WTC11 (cell line): ENCODE measurements around the gene HSPG2.

ENCODE experiments used
- CTCF ChIP-seq: fragments of 200-600 bp; IDR thresholded peaks from 2 replicates; pipeline ENCODE4 v1.8.0; 2022; ENCODE audit warnings: antibody characterized with exemption
- E2F1 ChIP-seq: sonication (generic); formaldehyde crosslinking; IDR thresholded peaks from 2 replicates; pipeline ENCODE4 v1.8.0; 2022; ENCODE audit warnings: mild to moderate bottlenecking, missing genetic modification reagents
- E2F4 ChIP-seq: sonication (generic); formaldehyde crosslinking; IDR thresholded peaks from 2 replicates; pipeline ENCODE4 v1.8.1; 2022; ENCODE audit warnings: low read depth, mild to moderate bottlenecking, moderate library complexity, missing genetic modification reagents, borderline replicate concordance
- FOXP4 ChIP-seq: sonication (generic); formaldehyde crosslinking; IDR thresholded peaks from 2 replicates; pipeline ENCODE4 v1.8.0; 2022; ENCODE audit warnings: mild to moderate bottlenecking, missing genetic modification reagents
- MLX ChIP-seq: sonication (generic); formaldehyde crosslinking; IDR thresholded peaks from 2 replicates; pipeline ENCODE4 v1.8.1; 2023; ENCODE audit warnings: mild to moderate bottlenecking, missing genetic modification reagents, moderate library complexity
- NR3C1 ChIP-seq: sonication (generic); formaldehyde crosslinking; conservative IDR thresholded peaks from 2 replicates; pipeline ENCODE4 v1.8.1; 2023; ENCODE audit warnings: low read depth, mild to moderate bottlenecking, missing genetic modification reagents
- RELA ChIP-seq: sonication (generic); formaldehyde crosslinking; IDR thresholded peaks from 2 replicates; pipeline ENCODE4 v1.8.1; 2022; ENCODE audit warnings: missing genetic modification reagents, mild to moderate bottlenecking, borderline replicate concordance
- ZNF232 ChIP-seq: sonication (generic); formaldehyde crosslinking; IDR thresholded peaks from 2 replicates; pipeline ENCODE4 v1.8.0; 2022; ENCODE audit warnings: mild to moderate bottlenecking, missing genetic modification reagents
- TF ChIP-seq, protein P1 (sequence below): sonication (generic); formaldehyde crosslinking; IDR thresholded peaks from 2 replicates; pipeline ENCODE4 v1.8.1; 2023; ENCODE audit warnings: mild to moderate bottlenecking, moderate library complexity, missing genetic modification reagents

GRCh38 chr1:21912038-21912758 is 24.9 kb downstream of the HSPG2 start:
- TF ChIP-seq E2F4 (CRISPR knock-in tag) (no peak), CTCF (no peak), NR3C1 (CRISPR knock-in tag) (no peak), MLX (CRISPR knock-in tag) (no peak), ZNF232 (CRISPR knock-in tag) (no peak), FOXP4 (CRISPR knock-in tag) (no peak), RELA (no peak), E2F1 (CRISPR knock-in tag) (no peak)
- TF ChIP-seq, protein P1, sequence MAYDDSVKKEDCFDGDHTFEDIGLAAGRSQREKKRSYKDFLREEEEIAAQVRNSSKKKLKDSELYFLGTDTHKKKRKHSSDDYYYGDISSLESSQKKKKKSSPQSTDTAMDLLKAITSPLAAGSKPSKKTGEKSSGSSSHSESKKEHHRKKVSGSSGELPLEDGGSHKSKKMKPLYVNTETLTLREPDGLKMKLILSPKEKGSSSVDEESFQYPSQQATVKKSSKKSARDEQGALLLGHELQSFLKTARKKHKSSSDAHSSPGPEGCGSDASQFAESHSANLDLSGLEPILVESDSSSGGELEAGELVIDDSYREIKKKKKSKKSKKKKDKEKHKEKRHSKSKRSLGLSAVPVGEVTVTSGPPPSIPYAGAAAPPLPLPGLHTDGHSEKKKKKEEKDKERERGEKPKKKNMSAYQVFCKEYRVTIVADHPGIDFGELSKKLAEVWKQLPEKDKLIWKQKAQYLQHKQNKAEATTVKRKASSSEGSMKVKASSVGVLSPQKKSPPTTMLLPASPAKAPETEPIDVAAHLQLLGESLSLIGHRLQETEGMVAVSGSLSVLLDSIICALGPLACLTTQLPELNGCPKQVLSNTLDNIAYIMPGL = no peak
